HCT116 (cell line): ENCODE data around the gene ATG4D.

Source experiments
- CTCF ChIP-seq, 3 experiments: fragments of 200-600 bp in 1 of 3; sonication (generic) in 1 of 3; IDR thresholded peaks in 2 of 3; conservative IDR thresholded peaks in 1 of 3; 2 replicates each; pipeline ENCODE4 v1.5.1; 2012 to 2017; ENCODE audit warnings: low read depth in 2 of 3, low read length in 2 of 3, antibody characterized with exemption in 1 of 3, borderline replicate concordance in 1 of 3, control low read depth in 1 of 3, mild to moderate bottlenecking in 1 of 3, mixed read lengths in 1 of 3, mixed run types in 1 of 3, moderate library complexity in 1 of 3; ENCODE audit not compliant: insufficient read depth in 1 of 3
- ELF1 ChIP-seq: IDR thresholded peaks from 2 replicates; pipeline ENCODE4 v1.6.1; 2012; ENCODE audit warnings: low read depth, borderline replicate concordance
- SIN3A ChIP-seq: IDR thresholded peaks from 2 replicates; pipeline ENCODE4 v1.6.1; 2012; ENCODE audit warnings: low read depth
- TF ChIP-seq, protein P1 (sequence below): IDR thresholded peaks from 2 replicates; pipeline ENCODE4 v1.6.1; 2012; ENCODE audit warnings: low read depth

GRCh38 chr19:10593148-10593547 is 49.4 kb downstream of the ATG4D start:
- TF ChIP-seq CTCF (IDR thresholded peaks at IDR 0.05 in 2 of 3, conservative IDR thresholded peaks at IDR 0.05 in 1 of 3; ENCODE audit: borderline replicate concordance in 1 of 3, insufficient read depth in 1 of 3, low read depth in 2 of 3, low read length in 2 of 3) (no peak), SIN3A (no peak), ELF1 (no peak)
- TF ChIP-seq, protein P1, sequence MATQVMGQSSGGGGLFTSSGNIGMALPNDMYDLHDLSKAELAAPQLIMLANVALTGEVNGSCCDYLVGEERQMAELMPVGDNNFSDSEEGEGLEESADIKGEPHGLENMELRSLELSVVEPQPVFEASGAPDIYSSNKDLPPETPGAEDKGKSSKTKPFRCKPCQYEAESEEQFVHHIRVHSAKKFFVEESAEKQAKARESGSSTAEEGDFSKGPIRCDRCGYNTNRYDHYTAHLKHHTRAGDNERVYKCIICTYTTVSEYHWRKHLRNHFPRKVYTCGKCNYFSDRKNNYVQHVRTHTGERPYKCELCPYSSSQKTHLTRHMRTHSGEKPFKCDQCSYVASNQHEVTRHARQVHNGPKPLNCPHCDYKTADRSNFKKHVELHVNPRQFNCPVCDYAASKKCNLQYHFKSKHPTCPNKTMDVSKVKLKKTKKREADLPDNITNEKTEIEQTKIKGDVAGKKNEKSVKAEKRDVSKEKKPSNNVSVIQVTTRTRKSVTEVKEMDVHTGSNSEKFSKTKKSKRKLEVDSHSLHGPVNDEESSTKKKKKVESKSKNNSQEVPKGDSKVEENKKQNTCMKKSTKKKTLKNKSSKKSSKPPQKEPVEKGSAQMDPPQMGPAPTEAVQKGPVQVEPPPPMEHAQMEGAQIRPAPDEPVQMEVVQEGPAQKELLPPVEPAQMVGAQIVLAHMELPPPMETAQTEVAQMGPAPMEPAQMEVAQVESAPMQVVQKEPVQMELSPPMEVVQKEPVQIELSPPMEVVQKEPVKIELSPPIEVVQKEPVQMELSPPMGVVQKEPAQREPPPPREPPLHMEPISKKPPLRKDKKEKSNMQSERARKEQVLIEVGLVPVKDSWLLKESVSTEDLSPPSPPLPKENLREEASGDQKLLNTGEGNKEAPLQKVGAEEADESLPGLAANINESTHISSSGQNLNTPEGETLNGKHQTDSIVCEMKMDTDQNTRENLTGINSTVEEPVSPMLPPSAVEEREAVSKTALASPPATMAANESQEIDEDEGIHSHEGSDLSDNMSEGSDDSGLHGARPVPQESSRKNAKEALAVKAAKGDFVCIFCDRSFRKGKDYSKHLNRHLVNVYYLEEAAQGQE: no peak
